VCaP (cell line): ENCODE measurements around the gene ARHGAP25.

Source experiments
- H3K27ac ChIP-seq: fragments of 450-650 bp; 2 replicates; pipeline ENCODE4 v1.5.1; 2017
- TF ChIP-seq, protein P1 (sequence below): fragments of 450-650 bp; conservative IDR thresholded peaks from 2 replicates; pipeline ENCODE4 v1.5.1; 2017; ENCODE audit warnings: mild to moderate bottlenecking, moderate library complexity

The ARHGAP25 gene

DNA sequence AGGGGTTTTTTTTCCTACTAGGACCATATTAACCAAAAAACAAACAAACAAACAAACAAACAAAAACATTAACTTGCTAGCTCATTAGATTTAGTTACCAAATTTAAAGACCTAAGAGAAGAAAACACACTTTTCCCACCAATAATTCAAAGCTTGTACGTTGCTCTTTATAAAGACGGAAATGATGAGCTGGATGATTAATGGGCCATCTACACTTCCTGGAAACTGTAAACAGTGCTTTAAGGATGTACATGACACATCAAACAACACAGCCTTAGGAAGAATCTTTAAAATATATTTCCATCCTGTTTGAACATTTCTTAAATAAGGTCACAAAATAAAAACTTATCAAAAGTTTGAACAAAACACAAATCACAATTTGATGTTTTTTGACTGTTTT is 135.6 kb downstream of the ARHGAP25 start:
- TF ChIP-seq, protein P1, sequence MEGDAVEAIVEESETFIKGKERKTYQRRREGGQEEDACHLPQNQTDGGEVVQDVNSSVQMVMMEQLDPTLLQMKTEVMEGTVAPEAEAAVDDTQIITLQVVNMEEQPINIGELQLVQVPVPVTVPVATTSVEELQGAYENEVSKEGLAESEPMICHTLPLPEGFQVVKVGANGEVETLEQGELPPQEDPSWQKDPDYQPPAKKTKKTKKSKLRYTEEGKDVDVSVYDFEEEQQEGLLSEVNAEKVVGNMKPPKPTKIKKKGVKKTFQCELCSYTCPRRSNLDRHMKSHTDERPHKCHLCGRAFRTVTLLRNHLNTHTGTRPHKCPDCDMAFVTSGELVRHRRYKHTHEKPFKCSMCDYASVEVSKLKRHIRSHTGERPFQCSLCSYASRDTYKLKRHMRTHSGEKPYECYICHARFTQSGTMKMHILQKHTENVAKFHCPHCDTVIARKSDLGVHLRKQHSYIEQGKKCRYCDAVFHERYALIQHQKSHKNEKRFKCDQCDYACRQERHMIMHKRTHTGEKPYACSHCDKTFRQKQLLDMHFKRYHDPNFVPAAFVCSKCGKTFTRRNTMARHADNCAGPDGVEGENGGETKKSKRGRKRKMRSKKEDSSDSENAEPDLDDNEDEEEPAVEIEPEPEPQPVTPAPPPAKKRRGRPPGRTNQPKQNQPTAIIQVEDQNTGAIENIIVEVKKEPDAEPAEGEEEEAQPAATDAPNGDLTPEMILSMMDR, result no peak
- no peak overlapping the region for H3K27ac ChIP-seq

DNA sequence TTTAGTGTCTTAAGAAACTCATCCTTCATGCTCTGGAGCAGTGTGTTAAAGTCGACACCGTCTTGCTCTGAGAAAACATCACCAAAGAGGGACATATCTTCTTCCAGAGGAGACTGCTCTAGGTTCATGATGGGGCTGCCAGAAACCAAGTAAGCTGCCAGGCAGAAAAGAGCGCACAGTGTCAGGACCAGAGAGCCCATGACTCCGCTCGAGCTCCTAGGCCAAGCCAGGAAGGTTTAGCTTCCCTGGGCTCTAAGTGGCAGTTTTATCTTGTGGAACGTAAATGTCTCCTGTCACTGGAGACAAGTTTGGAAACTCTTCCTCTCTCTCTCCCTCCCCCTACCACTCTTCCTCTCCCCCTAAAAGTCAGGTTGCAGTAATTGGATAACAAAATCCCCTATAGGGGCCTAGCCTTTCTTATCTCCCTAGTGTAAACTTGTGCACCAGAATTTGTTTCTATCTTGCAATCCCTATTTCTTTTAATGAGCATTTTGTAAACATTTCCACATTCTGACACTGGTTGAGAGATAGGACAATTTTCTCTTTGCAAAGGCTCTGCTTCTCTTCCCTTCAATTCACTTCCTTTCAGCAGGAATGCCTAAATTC is 136.7 kb downstream of the ARHGAP25 start, which contains the start of gene BMP10:
BMP10 (minus strand) TSS at position 239 of the 606 bp plus-strand sequence; CDS start at position 200, 39 bp downstream.
- TF ChIP-seq, protein P1, result no peak
- H3K27ac ChIP-seq, result no peak within 1 kb of the TSS
